Superior temporal gyrus (tissue), 1 donor: Measurements from ENCODE around the gene PACS2.

ENCODE experiments used
- DNase-seq: peaks from one replicate; pipeline ENCODE4 v3.0.0-alpha.2; 2016; ENCODE audit errors: extremely low spot score

Gene PACS2

GRCh38 chr14:105398726-105399465, 84.3 kb downstream of the PACS2 start:
- no peak for DNase-seq

GRCh38 chr14:105399466-105399775, 84.9 kb downstream of the PACS2 start:
- DNase-seq = no peak

GRCh38 chr14:105400016-105400415, 85.5 kb downstream of the PACS2 start:
- DNase-seq = no peak

- DNase-seq = no peak
Measured at GRCh38 chr14:105401699-105402098, 87.2 kb downstream of the PACS2 start.

DNA sequence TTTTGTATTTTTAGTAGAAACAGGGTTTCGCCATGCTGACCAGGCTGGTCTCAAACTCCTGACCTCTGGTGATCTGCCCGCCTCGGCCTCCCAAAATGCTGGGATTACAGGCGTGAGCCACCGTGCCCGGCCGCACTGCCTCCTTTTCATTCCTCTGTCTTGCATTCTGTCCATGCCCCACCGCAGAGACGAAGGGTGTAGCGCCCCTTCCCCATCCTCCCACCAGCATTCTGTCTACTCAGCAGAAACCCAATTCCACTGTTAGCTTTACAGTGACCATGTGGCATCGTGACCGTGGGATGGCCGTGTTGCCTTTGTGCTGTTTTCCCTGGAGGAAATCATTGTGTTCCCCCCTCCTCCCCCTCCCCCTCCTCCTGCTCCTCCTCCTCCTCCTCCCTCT, 94.0 kb downstream of the PACS2 start:
- no peak for DNase-seq

DNA sequence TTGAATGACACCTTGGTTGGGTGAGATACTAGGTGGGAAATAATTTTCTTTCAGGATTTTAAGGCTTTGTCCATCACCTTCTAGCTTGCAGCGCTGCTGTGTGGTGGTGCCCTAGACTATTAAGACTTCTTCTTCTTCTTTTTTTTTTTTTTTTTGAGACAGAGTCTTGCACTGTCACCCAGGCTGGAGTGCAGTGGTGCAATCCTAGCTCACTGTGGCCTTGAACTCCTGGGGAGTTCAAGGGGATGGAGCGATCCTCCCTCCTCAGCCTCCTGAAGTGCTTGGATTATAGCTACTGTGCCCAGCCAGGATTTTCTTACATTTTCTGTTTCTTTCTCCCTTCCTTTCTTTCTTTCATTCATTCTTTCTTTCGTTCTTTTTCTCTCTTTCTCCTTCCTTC, 94.8 kb downstream of the PACS2 start:
- no peak for DNase-seq

DNA sequence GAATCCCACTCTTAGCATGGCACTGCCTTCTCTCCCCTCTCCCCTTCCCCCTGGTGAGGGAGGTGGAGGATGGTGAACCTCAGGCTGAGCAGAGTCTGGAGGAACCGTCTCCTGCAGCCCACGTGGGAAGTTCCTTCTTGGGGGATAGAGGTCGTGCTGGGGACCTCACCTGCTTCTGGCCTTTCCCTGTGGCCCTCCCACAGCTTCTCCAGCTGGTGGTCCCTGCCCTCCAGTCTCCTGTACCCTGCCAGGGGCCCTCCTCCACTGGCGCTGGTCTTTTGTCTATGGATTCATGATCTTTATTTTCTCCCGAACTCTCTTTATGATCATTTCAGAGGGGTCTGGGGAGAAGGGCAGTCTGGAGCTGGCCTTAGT, 96.1 kb downstream of the PACS2 start:
- DNase-seq = no peak

DNA sequence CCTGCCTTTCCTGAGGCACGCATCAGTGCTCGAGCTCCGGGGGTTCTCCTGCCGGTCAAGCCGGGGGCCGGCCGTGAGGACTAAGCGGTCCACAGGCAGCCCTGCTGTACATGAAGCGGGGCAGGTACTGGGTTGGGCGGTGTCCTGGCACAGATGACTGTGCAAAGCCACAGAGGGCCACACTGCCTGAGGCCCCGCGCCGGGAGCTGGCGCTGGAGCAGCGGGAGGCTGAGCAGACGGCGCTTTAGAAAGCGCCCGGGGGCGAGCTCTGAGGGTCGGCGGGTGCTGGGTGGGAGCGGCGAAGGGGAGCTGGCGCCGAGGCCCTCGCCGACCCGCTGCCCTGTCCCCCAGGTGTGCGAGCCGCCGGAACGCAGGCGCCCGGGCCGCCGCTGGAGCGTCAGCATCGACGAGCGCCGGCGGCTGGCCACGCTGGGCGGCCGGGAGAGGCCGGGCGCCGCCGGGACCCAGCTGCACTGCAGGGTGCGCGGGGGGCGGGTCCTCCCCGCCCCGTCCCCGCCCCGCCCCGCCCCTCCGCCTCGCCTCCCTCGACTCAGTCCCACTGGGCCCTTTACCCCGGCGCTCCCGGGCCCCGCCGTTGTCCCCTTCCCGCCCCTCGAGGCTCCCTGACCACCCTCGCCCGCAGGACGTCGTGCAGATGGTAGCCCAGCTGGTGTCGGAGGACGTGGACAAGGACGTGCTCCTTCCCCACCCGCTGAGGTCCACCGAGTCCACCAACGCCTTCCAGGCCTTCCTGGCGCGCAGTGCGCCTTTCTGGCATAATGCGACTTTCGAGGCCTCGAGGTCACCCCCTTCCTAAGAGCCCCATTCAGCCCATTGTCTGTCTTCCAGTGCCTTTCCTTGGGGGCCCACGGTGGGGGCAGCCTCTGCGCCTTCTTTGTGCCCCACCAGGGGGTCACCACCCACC, 96.7 kb downstream of the PACS2 start:
- DNase-seq = no peak

DNA sequence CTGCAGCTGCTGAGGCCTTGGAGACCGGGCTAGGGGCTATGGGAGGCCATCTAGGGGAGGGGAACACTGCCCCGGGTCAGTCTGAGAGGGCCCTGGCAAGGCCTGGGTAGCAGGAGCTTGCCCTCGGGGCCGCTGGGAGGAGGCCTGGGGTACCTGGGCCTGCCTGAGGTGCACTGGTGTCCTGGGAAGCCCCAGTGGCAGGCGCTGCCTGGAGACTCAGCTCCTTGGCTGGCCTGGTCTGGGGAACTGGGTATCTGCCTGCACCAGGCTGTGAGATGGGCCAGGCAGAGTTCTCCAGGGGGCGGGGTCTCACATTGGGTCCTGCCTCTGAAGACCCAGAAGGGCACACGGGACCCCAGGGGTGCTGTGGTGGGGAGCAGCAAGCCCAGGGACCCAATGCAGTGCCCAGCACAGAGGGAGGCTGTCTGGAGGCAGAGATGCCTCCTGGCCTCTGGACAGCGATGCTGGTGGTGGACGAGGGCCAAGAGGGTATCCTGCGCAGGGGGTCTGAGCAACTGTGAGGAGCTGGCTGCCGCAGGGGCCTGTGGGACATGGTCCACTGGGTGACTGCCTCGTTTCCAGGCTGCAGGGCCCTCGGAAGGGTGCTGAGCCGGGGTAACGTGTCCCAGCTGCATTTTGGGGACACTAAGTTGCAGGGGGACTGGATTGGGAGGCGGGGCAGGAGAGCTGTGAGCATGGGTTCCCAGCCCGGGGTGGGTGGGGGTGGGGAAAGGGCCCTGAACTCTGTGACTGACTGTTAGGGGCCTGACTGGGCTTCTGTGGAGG, 97.6 kb downstream of the PACS2 start:
- DNase-seq = no peak

GRCh38 chr14:105412771-105413543, 98.4 kb downstream of the PACS2 start:
- DNase-seq = no peak

GRCh38 chr14:105413544-105413886, 99.0 kb downstream of the PACS2 start:
- no peak for DNase-seq

DNA sequence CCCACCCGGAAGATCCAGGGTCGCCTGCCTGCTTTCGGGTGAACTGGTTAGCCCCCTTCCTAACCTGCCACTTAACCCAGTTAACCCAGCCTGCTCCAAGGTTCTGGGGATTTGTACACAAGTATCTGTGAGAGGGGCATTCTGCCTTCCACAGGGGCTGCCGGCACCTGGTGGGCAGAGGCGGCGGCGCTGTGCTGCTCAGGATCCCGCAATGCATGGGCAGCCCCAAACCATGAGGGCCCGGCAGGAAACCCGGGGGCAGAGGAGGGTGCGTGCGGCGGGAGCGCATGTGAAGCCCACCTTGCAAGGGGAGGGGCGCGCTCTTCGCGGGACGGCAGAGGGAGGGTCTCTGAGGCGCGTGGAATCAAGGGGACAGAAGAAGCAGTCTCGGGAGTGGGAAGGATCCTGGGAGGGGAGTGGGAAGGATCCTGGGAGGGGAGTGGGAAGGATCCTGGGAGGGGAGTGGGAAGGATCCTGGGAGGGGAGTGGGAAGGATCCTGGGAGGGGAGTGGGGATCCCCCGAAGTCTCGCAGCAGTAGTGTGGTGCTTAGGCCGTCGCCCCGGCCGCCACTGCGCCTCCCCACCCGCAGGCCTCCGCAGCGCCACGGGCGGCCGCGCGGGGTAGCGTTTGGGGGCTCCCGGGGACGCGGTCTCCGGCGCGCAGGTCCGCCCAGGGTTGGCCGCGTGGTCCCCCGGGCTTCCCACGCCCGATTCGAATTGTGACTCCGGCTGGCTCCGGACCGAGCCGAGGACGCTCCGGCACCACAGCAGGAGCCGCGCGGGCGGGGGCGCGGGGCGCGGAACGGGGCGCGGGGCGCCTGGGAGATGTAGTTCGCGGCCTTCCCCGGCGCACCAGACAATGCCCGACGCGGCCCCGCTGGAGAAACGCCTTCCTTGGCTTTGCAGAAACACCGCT, 100.2 kb downstream of the PACS2 start:
- peak; percentile 76 for DNase-seq

DNA sequence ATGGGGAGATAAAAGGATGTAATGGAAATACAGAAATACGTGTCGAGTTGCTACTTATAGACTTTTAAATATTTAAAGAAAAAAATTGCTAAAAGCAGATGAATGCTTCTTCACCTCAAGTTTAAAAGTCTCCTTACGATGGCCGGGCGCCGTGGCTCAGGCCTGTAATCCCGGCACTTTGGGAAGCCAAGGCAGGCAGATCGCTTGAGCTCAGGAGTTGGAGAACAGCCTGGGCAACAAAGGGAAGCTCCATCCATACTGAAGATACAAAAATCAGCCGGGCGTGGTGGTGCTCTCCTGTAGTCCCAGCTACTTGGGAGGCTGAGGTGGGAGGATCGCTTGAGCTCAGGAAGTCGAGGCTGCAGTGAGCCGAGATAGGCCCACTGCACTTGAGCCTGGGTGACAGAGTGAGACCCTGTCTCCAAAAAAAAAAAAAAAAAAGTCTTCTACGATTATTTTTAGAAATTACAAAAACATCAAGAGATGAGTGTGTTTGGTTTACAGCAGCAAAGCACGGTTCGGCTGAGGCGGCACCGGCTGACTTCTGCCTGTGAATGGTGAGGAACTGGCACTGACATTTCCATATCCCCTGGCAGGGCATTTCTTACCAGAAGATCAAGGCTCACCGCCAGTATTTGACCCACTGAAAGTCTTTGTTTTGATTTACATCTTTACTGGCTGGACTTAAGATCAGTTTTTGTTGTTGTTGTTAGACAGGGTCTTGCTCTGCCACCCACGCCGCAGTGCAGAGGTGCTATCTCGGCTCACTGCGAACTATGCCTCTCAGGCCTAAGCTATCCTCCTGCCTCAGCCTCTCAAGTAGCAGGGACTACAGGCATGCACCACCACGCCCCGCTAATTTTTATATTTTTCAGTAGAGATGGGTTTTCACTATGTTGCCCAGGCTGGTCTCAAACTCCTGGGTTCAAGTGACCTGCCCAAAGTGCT, 101.2 kb downstream of the PACS2 start:
- no peak for DNase-seq

DNA sequence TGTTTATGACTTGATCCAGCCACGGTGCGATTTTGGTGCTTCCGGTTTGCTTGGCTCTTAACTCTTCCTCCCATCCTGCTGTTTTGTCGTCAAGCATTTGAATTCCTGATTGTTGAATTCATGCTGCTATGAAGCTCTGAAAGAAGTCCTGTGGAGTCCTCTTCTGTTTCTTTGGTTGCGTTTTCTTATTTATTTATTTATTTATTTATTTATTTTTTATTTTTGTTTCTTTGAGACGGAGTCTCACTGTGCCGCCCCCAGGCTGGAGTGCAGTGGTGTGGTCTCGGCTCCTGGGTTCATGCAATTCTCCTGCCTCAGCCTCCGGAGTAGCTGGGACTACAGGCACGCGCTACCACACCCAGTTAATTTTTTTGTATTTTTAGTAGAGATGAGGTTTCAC, 102.1 kb downstream of the PACS2 start:
- DNase-seq = no peak

DNA sequence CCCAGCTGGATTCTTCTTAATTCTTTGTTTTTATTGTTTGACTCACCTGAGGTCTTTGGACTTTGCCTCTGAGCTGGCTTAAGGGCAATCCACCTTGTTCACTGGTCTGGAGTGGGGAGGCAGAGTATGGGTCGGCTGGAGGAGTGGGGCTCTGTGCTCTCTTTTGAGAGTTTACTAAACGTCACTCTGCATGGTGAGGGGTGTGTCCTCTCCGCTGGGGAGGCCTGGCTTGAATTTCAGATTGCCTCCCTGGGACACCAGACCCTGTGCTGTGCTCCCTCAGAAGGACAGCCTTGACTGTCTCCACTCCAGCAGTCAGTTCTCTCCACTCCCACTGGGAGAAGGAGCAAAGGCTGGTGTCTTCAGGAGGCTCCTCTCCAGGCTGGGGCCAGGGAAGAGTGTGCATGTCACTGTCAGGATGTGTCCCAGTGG, 103.2 kb downstream of the PACS2 start:
- no peak for DNase-seq

GRCh38 chr14:105418269-105419194, 104.0 kb downstream of the PACS2 start:
- no peak for DNase-seq

DNA sequence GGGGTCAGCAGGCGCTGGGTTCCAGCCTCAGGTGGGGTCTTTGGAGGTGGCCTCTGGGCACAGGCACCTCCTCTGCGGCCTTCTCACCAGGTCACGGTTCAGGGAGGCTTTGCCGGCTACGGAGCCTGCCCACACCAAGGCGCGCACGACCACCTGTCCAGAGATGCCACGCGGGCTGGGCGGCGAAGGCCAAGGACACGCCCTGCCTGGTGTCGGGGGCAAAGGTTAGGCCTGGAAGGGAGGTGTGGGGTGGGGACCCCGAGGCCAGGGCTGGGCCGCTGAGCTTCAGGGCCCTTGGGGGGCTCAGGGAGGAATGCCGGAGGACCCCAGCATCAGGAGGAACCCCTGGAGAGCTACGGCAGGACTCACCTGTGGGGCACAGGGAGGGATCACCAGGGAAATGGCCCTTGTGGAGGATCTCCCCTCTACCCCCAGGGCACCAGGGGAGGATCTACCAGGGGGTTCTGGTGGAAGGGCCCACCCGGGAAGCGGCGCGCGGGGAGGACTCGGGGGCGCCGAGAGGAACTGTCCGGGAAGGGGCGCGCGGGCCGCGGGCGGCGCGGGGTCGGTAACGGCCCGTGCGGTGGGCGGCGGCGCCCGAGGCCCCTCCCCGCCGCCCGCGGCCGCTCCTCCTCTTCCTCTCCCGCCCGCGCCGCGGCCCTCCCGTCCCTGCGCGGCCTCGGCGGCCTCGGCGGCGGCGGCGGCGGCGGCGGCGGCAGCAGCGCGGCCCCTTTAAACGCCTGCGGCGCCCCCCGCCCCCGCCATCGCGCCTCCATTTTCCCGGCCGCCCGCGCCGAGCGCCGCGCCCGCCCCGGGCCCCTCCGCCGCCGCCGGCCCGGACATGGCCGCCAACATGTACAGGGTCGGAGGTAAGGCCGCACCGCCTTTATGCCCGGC, 104.9 kb downstream of the PACS2 start, which contains the start of gene MTA1:
TSS of gene MTA1 (plus strand) at position 633 of the 897 bp plus-strand sequence. CDS start at position 842, 209 bp downstream.
- no peak for DNase-seq
